Breast epithelium (tissue), 4 donors: ENCODE results near the gene GPR119. TPM values are rescaled to one million over a fixed set of nuclear protein-coding genes. Genes with fewer than 3 reads are reported as not detected.
"Not testable (repeated sequence)": the region's sequence is repeated elsewhere in the genome, so short reads cannot be mapped to it uniquely, and the experiment has no call there.

Experiments
- DNase-seq, 2 donors: peaks; one replicate each; pipeline ENCODE4 v3.0.0-alpha.2; 2019; ENCODE audit warnings: low spot score in 2 of 2
- H3K27ac ChIP-seq, 2 donors: fragments of 200-600 bp; sonication (generic) in 1 of 2; one replicate each; pipeline ENCODE4 v1.5.1; 2016 to 2019; ENCODE audit warnings: mild to moderate bottlenecking in 1 of 2
- H3K27me3 ChIP-seq, 2 donors: fragments of 200-600 bp; sonication (generic) in 1 of 2; one replicate each; pipeline versions ENCODE4 v1.5.1 to v1.6.0; 2017 to 2019; ENCODE audit warnings: control low read depth in 1 of 2, mild to moderate bottlenecking in 1 of 2
- H3K36me3 ChIP-seq: fragments of 200-600 bp; one replicate; pipeline ENCODE4 v1.5.1; 2019
- H3K4me1 ChIP-seq, 2 donors: fragments of 200-600 bp; sonication (generic); one replicate each; pipeline ENCODE4 v1.5.1; 2016 to 2019; ENCODE audit warnings: control low read depth in 1 of 2
- H3K4me3 ChIP-seq, 3 donors: fragments of 200-600 bp; sonication (generic); 1 replicate in 2 of 3; 2 replicates in 1 of 3; pipeline ENCODE4 v1.5.1; 2016 to 2019; ENCODE audit warnings: mild to moderate bottlenecking in 3 of 3, moderate library complexity in 2 of 3
- H3K9me3 ChIP-seq, 2 donors: fragments of 200-600 bp; sonication (generic) in 1 of 2; one replicate each; pipeline ENCODE4 v1.5.1; 2016 to 2019; ENCODE audit warnings: control low read depth in 1 of 2
- CTCF ChIP-seq, 3 donors: fragments of 450-650 bp; IDR thresholded peaks; one replicate each; pipeline ENCODE4 v1.5.1; 2016 to 2017; ENCODE audit warnings: antibody characterized with exemption in 3 of 3, mild to moderate bottlenecking in 3 of 3, moderate library complexity in 3 of 3
- POLR2A ChIP-seq: fragments of 450-650 bp; IDR thresholded peaks from one replicate; pipeline ENCODE4 v1.6.1; 2016; ENCODE audit warnings: antibody characterized with exemption, mild to moderate bottlenecking, moderate library complexity
- POLR2AphosphoS5 ChIP-seq, 3 donors: sonication (generic); formaldehyde crosslinking; IDR thresholded peaks; one replicate each; pipeline ENCODE4 v1.6.1; 2017; ENCODE audit warnings: antibody characterized with exemption in 3 of 3
- intact Hi-C: fragments of 100-400 bp; cut with DNase I; formaldehyde crosslinking; loops from one replicate; pipeline ENCODE4 v1.15.1; 2023; ENCODE audit warnings: low total_unique reads
- total RNA-seq, 3 donors: library from RNA; depleted of rRNA; stranded (reverse); fragments of >200 nt; gene quantifications; one replicate each; pipeline ENCODE4 v1.1.0, GENCODE V29; 2016

The GPR119 gene
- not detected for total RNA-seq

DNA sequence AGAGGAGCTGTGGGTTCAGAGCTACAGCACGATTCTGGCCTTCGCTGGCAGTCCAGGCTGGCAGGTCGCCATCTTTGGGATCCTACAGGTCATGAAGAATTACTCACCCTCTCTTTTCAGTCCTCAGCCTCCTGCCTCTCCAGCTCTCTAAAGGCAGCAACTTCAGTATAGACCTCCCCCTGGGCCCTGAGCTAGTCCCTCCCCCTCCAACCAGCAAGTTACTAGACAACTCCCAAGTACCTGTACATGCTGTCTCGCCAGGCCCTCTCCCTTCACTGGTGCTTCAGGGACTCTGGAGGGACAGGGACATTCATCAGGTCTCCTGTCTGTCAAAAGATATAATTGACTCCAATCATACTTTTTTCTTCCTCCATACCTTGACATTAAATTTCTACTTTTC, at the start of gene GPR119:
Gene GPR119 (minus strand): TSS at position 155 of the 400 bp plus-strand sequence. CDS start 227 bp downstream, outside the sequence.
- H3K4me3 ChIP-seq: no peak within 1 kb of the TSS
- no peak for DNase-seq
- no peaks in the 10 kb centered on the region for H3K36me3 ChIP-seq
- peaks cover 0 to 24% of the 10 kb centered on the region in 2 donors for H3K27me3 ChIP-seq
- no peaks in the 10 kb centered on the region for H3K9me3 ChIP-seq
- intact Hi-C loops: no loop called here
- no peak for TF ChIP-seq POLR2A
- TF ChIP-seq CTCF (IDR thresholded peaks at IDR 0.05): no peak
- TF ChIP-seq POLR2AphosphoS5 (IDR thresholded peaks at IDR 0.05): no peak
- no peak within 1 kb of the TSS for H3K27ac ChIP-seq
- no peaks in the 10 kb centered on the region for H3K4me1 ChIP-seq

DNA sequence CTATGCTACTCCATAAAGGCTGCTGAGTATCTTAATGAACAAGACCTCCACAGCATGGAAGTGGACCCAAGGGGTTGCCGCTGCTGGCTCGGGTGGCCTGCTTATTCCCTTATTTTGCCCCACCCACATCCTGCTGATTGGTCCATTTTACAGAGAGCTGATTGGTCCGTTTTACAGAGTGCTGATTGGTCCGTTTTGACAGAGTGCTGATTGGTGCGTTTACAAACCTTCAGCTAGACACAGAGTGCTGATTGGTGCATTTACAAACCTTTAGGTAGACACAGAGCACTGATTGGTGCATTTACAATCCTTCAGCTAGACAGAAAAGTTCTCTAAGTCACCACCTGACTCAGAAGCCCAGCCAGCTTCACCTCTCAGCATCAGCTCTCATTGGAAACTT, 43.8 kb upstream of the GPR119 start:
- intact Hi-C loops, H3K9me3 ChIP-seq, H3K27ac ChIP-seq, H3K4me3 ChIP-seq, DNase-seq, H3K4me1 ChIP-seq, H3K36me3 ChIP-seq: not testable (repeated sequence)
- H3K27me3 ChIP-seq: peaks cover 0 to 24% of the 10 kb centered on the region in 2 donors

DNA sequence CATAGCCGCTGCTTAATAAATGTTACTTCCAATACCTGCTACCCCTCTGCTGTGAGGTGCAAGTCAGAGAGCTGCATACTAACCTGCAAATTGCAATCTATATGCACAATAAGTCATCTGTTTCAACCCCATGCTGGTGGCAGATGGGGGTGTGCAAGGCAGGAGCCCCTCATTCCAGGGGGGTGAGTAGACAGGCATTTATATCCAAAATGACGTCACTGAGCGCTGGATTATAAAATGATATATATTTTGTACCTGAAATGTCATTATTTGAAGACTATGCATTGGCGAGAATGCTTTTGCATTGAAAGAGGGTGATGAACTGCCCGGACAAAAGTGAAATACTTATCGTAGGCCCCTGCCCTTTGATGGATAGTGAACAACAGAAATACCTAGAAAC, 41.1 kb upstream of the GPR119 start:
- Histone ChIP-seq H3K4me1 (no peaks in the 10 kb centered on the region), H3K27me3 (peaks cover 0 to 20% of the 10 kb centered on the region in 2 donors), H3K27ac (no peak overlapping the region), H3K9me3 (peaks cover 0 to 4% of the 10 kb centered on the region in 2 donors), H3K4me3 (no peak overlapping the region), H3K36me3 (no peaks in the 10 kb centered on the region)
- TF ChIP-seq POLR2AphosphoS5 (IDR thresholded peaks at IDR 0.05): no peak
- TF ChIP-seq POLR2A: no peak
- TF ChIP-seq CTCF (IDR thresholded peaks at IDR 0.05): no peak
- DNase-seq: no peak
- intact Hi-C loops: no loop called here

GRCh38 chrX:130419263-130419662, 33.8 kb upstream of the GPR119 start:
- DNase-seq: no peak
- no peaks in the 10 kb centered on the region for H3K27me3 ChIP-seq
- intact Hi-C loops: no loop called here
- H3K4me1 ChIP-seq: no peaks in the 10 kb centered on the region
- TF ChIP-seq CTCF (IDR thresholded peaks at IDR 0.05): no peak
- no peak for TF ChIP-seq POLR2AphosphoS5 (IDR thresholded peaks at IDR 0.05)
- no peak for TF ChIP-seq POLR2A
- no peaks in the 10 kb centered on the region for H3K9me3 ChIP-seq
- H3K36me3 ChIP-seq: no peaks in the 10 kb centered on the region
- no peak overlapping the region for H3K27ac ChIP-seq
- H3K4me3 ChIP-seq: no peak overlapping the region

GRCh38 chrX:130418740-130419139, 33.3 kb upstream of the GPR119 start:
- H3K36me3 ChIP-seq: no peaks in the 10 kb centered on the region
- no peak for DNase-seq
- H3K27me3 ChIP-seq: no peaks in the 10 kb centered on the region
- H3K4me1 ChIP-seq: no peaks in the 10 kb centered on the region
- H3K27ac ChIP-seq: no peak overlapping the region
- no peak for TF ChIP-seq POLR2AphosphoS5 (IDR thresholded peaks at IDR 0.05)
- TF ChIP-seq POLR2A: no peak
- TF ChIP-seq CTCF (IDR thresholded peaks at IDR 0.05): no peak
- no peak overlapping the region for H3K4me3 ChIP-seq
- intact Hi-C loops: no loop called here
- no peaks in the 10 kb centered on the region for H3K9me3 ChIP-seq

DNA sequence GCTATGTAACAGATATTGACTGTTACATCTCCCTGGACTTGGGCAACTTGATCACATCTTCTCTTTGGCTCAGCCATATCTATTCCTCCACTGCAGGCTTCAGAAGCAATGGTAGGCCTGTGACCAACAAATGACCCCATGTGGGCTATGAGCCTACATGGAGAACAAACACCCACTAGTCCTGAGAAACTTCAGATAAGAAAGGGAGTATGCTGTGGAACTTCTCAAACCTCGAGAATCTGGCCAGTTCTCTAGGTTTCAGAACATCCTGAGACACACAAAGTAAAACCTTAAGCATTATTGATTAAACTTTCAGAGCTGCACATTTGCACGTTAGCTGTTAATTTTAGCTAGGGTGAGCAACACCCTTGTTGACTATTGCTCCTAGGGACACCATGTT, 32.6 kb upstream of the GPR119 start:
- TF ChIP-seq CTCF (IDR thresholded peaks at IDR 0.05) (no peak), POLR2AphosphoS5 (IDR thresholded peaks at IDR 0.05) (no peak), POLR2A (no peak)
- H3K4me1 ChIP-seq: no peaks in the 10 kb centered on the region
- no peaks in the 10 kb centered on the region for H3K36me3 ChIP-seq
- H3K4me3 ChIP-seq: no peak overlapping the region
- intact Hi-C loops: no loop called here
- no peak overlapping the region for H3K27ac ChIP-seq
- no peaks in the 10 kb centered on the region for H3K9me3 ChIP-seq
- H3K27me3 ChIP-seq: no peaks in the 10 kb centered on the region
- DNase-seq: no peak
